ENCODE results near the gene KCNQ5.

GRCh38 chr6:72953971-72954381 is 332.1 kb downstream of the KCNQ5 start:
- TF ChIP-seq, protein P1, sequence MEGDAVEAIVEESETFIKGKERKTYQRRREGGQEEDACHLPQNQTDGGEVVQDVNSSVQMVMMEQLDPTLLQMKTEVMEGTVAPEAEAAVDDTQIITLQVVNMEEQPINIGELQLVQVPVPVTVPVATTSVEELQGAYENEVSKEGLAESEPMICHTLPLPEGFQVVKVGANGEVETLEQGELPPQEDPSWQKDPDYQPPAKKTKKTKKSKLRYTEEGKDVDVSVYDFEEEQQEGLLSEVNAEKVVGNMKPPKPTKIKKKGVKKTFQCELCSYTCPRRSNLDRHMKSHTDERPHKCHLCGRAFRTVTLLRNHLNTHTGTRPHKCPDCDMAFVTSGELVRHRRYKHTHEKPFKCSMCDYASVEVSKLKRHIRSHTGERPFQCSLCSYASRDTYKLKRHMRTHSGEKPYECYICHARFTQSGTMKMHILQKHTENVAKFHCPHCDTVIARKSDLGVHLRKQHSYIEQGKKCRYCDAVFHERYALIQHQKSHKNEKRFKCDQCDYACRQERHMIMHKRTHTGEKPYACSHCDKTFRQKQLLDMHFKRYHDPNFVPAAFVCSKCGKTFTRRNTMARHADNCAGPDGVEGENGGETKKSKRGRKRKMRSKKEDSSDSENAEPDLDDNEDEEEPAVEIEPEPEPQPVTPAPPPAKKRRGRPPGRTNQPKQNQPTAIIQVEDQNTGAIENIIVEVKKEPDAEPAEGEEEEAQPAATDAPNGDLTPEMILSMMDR (IDR thresholded peaks at IDR 0.05; ENCODE audit: low read depth, low read length), result no peak
- TF ChIP-seq EZH2phosphoT487 (IDR thresholded peaks at IDR 0.05; ENCODE audit: low read depth), result no peak
